Brain microvascular endothelial cell (primary cell): Measurements from ENCODE around the gene AGO4.
A peak's percentile ranks its signal among the peaks of the same experiment; 100 is the strongest.

Source experiments
- DNase-seq: peaks from one replicate; pipeline ENCODE4 v3.0.0-alpha.2; 2020
- H3K27ac ChIP-seq: fragments of 250-450 bp; sonication (Bioruptor Pico); 2 replicates; pipeline ENCODE4 v1.5.1; 2020; ENCODE audit warnings: mild to moderate bottlenecking, moderate library complexity
- H3K27me3 ChIP-seq: fragments of 250-450 bp; sonication (Bioruptor Pico); replicated peaks from 2 replicates; pipeline ENCODE4 v1.5.1; 2020; ENCODE audit warnings: mild to moderate bottlenecking
- H3K36me3 ChIP-seq: fragments of 250-450 bp; sonication (Bioruptor Pico); replicated peaks from 2 replicates; pipeline ENCODE4 v1.5.1; 2020; ENCODE audit warnings: mild to moderate bottlenecking
- H3K4me3 ChIP-seq: 2 replicates; pipeline ENCODE4 v1.5.1; 2011; ENCODE audit warnings: low read depth, mild to moderate bottlenecking, control low read depth, low read length, moderate library complexity
- in situ Hi-C: cut with HindIII; loops from 2 replicates; pipeline ENCODE4 v1.10.0; 2017; ENCODE audit warnings: low sequenced_read_pairs, low pct_ligation_motif_present
- TF ChIP-seq, protein P1 (sequence below): IDR thresholded peaks from 2 replicates; pipeline ENCODE4 v1.5.1; 2011; ENCODE audit warnings: low read depth, mild to moderate bottlenecking, moderate library complexity, low read length, control low read depth, inconsistent platforms; ENCODE audit errors: missing control alignments

The AGO4 gene

DNA sequence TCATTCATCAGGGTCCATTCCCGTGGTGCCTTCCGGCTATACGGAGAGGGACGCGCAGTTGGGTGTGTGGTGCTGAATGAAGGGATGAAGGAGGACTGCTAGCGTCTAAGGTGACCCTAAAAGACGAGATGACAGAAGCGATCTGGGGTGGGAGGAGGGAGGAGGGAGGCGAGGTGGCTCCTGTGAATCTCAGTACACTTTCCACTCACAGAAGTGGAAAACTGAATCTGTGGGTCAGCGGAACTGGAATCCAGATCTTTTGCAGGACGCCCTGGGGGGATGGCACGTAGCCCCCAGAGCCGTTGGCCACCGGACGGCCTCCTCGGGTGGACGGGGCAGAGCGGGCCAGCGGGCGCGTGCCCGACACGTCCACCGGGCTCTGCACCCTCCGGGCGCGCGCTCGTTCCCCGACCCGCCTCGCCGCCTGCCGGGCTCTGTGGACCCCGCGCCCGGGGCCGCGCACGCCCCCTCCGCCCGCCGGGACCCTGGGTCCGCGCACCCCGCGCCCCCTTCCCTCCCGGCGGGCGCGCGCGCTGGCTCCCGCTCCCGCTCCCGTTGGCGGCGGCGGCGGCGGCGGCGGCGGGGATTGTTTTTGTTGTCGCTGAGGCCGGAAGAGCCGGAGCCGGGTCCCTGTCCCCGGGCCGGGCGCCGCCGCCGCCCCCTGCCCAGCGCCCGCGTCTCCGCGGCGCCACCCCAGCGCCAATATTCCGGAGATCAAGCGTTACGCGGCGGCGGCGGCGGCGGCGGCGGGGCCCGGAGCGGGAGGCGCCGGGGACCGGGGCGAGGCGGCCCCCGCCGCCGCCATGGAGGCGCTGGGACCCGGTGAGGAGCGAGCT is at the start of gene AGO4:
AGO4 (plus strand) TSS at position 403 of the 836 bp plus-strand sequence; CDS start at position 804, 401 bp downstream.
- Histone ChIP-seq H3K27me3 (no peaks in the 10 kb centered on the region), H3K36me3 (no peaks in the 10 kb centered on the region), H3K27ac (peak within 1 kb of the TSS; percentile 39), H3K4me3 (peak within 1 kb of the TSS; percentile 77)
- TF ChIP-seq, protein P1, sequence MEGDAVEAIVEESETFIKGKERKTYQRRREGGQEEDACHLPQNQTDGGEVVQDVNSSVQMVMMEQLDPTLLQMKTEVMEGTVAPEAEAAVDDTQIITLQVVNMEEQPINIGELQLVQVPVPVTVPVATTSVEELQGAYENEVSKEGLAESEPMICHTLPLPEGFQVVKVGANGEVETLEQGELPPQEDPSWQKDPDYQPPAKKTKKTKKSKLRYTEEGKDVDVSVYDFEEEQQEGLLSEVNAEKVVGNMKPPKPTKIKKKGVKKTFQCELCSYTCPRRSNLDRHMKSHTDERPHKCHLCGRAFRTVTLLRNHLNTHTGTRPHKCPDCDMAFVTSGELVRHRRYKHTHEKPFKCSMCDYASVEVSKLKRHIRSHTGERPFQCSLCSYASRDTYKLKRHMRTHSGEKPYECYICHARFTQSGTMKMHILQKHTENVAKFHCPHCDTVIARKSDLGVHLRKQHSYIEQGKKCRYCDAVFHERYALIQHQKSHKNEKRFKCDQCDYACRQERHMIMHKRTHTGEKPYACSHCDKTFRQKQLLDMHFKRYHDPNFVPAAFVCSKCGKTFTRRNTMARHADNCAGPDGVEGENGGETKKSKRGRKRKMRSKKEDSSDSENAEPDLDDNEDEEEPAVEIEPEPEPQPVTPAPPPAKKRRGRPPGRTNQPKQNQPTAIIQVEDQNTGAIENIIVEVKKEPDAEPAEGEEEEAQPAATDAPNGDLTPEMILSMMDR: no peak
- peak; percentile 29 for DNase-seq
- in situ Hi-C loops: no loop called here

DNA sequence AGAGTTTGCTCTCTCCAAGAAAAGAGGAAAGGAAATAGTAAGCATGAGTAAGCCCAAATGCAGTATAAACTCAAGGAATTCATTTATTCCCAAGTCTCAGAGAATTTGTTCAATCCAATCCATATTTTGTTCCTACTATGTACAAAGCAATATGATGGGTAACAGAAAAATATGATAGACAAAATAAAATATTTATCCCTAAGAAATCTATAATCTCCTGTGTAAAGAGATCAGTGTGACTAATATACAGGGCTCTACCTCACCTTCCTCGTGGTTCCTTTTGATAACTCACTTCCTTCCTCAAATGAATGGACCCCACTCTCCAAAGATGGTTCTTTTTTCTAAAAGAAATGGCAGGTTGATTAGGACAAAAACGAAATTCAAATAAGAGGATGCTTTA is 45.7 kb upstream of the AGO4 start:
- in situ Hi-C loops: no loop called here
- Histone ChIP-seq H3K4me3 (no peak overlapping the region), H3K27ac (no peak overlapping the region), H3K36me3 (no peaks in the 10 kb centered on the region), H3K27me3 (no peaks in the 10 kb centered on the region)
- TF ChIP-seq, protein P1: no peak
- DNase-seq: no peak

- Histone ChIP-seq H3K27me3 (no peaks in the 10 kb centered on the region), H3K4me3 (no peak overlapping the region), H3K27ac (no peak overlapping the region), H3K36me3 (no peaks in the 10 kb centered on the region)
- TF ChIP-seq, protein P1: no peak
- in situ Hi-C loops: no loop called here
- DNase-seq: no peak
Observed at GRCh38 chr1:35763201-35763600, 44.6 kb upstream of the AGO4 start.

DNA sequence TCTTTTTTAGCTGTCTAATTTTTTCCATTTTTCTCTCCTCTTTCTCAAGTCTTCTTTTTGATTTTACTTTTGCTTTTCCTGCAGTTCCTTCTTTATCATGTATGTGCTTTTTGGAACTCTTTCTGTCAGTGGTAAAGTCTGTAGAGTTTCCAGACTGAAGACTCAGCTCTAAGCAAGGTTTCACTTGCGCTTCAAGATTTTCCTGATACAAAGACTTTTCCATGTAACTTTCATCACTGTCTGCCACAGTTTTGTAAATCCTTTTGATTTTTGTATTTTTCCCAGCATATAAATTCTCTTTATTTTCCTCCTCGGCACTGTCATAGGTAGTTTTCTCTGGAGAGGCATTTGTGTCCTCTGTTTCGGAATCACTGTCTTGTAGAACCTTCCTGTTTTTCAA is 43.5 kb upstream of the AGO4 start:
- no peaks in the 10 kb centered on the region for H3K36me3 ChIP-seq
- no peak overlapping the region for H3K4me3 ChIP-seq
- in situ Hi-C loops: no loop called here
- H3K27ac ChIP-seq: no peak overlapping the region
- TF ChIP-seq, protein P1: no peak
- no peak for DNase-seq
- H3K27me3 ChIP-seq: no peaks in the 10 kb centered on the region

DNA sequence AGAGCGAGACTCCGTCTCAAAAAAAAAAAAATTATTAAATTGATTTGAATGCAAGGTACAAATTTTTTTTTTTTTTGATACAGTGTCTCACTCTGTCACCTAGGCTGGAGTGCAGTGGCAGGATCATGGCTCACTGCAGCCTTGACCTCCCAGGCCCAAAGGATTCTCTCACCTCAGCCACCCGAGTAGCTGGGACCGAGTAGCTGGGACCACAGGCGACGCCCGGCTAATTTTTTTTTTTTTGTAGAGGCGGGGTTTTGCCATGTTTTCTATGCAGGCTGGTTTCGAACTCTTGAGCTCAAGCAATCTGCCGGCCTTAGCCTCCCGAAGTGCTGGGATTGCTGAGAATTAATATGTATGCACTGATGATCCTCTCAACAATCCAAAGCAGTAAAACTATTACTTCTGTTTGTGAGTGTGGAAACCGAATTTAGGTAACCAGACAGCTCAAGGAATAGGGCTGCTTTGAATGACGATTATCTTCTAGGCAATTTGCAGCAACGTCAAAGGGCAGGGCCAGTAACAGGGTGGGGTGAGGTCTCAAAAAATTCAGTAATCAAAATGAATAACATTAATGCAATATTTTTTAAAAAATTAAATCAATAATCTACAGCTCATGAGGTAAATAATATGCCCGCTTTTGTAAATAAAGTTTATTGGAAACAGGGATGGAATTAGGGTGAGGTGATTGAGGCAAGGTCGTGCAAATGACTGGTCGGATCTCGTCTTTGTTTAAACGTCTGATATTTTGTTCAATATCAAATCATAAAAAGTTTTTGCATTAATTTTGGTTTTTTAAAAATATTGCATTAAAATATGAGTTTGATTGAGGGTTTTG is 39.2 kb upstream of the AGO4 start:
- Histone ChIP-seq H3K36me3 (no peaks in the 10 kb centered on the region), H3K27ac (peak overlapping the region; percentile 64), H3K27me3 (no peaks in the 10 kb centered on the region), H3K4me3 (peak overlapping the region; percentile 83)
- in situ Hi-C loops: no loop called here
- TF ChIP-seq, protein P1: no peak
- no peak for DNase-seq
